ENCODE data around the gene TMEM225.

DNA sequence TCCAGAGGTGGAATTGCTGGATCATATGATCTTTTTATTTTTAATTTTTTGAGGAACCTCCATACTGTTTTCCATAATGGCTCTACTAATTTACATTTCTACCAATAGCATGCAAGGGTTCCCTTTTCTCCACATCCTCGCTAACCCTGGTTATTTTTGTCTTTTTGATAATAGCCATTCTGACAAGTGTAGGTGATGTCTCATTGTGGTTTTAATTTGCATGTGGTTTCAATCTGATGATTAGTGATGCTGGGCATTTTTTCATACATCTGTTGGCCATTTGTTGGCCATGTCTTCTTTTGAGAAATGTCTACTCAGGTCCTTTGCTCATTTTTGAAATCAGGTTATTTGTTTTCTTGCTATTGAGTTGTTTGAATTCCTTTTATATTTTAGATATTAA lies 38.6 kb upstream of the TMEM225 start:
- no peak for TF ChIP-seq EGR1 (IDR thresholded peaks at IDR 0.05; ENCODE audit: low read depth in 2 of 2)
- TF ChIP-seq, protein P1, sequence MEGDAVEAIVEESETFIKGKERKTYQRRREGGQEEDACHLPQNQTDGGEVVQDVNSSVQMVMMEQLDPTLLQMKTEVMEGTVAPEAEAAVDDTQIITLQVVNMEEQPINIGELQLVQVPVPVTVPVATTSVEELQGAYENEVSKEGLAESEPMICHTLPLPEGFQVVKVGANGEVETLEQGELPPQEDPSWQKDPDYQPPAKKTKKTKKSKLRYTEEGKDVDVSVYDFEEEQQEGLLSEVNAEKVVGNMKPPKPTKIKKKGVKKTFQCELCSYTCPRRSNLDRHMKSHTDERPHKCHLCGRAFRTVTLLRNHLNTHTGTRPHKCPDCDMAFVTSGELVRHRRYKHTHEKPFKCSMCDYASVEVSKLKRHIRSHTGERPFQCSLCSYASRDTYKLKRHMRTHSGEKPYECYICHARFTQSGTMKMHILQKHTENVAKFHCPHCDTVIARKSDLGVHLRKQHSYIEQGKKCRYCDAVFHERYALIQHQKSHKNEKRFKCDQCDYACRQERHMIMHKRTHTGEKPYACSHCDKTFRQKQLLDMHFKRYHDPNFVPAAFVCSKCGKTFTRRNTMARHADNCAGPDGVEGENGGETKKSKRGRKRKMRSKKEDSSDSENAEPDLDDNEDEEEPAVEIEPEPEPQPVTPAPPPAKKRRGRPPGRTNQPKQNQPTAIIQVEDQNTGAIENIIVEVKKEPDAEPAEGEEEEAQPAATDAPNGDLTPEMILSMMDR (IDR thresholded peaks at IDR 0.05; ENCODE audit: low read depth, low read length, missing input control), result no peak
- TF ChIP-seq TAF1 (conservative IDR thresholded peaks at IDR 0.05), result no peak
- TF ChIP-seq SP1 (IDR thresholded peaks at IDR 0.05), result no peak
- TF ChIP-seq, protein P2, sequence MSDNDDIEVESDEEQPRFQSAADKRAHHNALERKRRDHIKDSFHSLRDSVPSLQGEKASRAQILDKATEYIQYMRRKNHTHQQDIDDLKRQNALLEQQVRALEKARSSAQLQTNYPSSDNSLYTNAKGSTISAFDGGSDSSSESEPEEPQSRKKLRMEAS (IDR thresholded peaks at IDR 0.05), result no peak
- TF ChIP-seq, protein P3, sequence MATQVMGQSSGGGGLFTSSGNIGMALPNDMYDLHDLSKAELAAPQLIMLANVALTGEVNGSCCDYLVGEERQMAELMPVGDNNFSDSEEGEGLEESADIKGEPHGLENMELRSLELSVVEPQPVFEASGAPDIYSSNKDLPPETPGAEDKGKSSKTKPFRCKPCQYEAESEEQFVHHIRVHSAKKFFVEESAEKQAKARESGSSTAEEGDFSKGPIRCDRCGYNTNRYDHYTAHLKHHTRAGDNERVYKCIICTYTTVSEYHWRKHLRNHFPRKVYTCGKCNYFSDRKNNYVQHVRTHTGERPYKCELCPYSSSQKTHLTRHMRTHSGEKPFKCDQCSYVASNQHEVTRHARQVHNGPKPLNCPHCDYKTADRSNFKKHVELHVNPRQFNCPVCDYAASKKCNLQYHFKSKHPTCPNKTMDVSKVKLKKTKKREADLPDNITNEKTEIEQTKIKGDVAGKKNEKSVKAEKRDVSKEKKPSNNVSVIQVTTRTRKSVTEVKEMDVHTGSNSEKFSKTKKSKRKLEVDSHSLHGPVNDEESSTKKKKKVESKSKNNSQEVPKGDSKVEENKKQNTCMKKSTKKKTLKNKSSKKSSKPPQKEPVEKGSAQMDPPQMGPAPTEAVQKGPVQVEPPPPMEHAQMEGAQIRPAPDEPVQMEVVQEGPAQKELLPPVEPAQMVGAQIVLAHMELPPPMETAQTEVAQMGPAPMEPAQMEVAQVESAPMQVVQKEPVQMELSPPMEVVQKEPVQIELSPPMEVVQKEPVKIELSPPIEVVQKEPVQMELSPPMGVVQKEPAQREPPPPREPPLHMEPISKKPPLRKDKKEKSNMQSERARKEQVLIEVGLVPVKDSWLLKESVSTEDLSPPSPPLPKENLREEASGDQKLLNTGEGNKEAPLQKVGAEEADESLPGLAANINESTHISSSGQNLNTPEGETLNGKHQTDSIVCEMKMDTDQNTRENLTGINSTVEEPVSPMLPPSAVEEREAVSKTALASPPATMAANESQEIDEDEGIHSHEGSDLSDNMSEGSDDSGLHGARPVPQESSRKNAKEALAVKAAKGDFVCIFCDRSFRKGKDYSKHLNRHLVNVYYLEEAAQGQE (IDR thresholded peaks at IDR 0.05), result no peak
- no peak for TF ChIP-seq YY1 (IDR thresholded peaks at IDR 0.05)
- TF ChIP-seq, protein P4, sequence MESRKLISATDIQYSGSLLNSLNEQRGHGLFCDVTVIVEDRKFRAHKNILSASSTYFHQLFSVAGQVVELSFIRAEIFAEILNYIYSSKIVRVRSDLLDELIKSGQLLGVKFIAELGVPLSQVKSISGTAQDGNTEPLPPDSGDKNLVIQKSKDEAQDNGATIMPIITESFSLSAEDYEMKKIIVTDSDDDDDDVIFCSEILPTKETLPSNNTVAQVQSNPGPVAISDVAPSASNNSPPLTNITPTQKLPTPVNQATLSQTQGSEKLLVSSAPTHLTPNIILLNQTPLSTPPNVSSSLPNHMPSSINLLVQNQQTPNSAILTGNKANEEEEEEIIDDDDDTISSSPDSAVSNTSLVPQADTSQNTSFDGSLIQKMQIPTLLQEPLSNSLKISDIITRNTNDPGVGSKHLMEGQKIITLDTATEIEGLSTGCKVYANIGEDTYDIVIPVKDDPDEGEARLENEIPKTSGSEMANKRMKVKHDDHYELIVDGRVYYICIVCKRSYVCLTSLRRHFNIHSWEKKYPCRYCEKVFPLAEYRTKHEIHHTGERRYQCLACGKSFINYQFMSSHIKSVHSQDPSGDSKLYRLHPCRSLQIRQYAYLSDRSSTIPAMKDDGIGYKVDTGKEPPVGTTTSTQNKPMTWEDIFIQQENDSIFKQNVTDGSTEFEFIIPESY (IDR thresholded peaks at IDR 0.05), result no peak
- TF ChIP-seq RXRA (IDR thresholded peaks at IDR 0.05), result no peak
- TF ChIP-seq, protein P5, sequence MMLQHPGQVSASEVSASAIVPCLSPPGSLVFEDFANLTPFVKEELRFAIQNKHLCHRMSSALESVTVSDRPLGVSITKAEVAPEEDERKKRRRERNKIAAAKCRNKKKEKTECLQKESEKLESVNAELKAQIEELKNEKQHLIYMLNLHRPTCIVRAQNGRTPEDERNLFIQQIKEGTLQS (IDR thresholded peaks at IDR 0.05), result no peak
- no peak for TF ChIP-seq GABPA (IDR thresholded peaks at IDR 0.05 in 1 of 2, conservative IDR thresholded peaks at IDR 0.05 in 1 of 2)
- TF ChIP-seq JUND (IDR thresholded peaks at IDR 0.05), result no peak
- no peak for TF ChIP-seq NR2F2 (IDR thresholded peaks at IDR 0.05)
